SK-N-SH (cell line): ENCODE measurements around the gene COG8. TPM values are rescaled to one million over a fixed set of nuclear protein-coding genes. Genes with fewer than 3 reads are reported as not detected.

Experiments
- CTCF ChIA-PET: fragments of 300-600, 350-600 bp; formaldehyde crosslinking; extraction: SDS; loops from one replicate; lab custom pipeline; 2021; lab: Yijun Ruan, JAX
- POLR2A ChIA-PET: fragments of 350-600 bp; sonication (Branson Sonifier 250); formaldehyde crosslinking; extraction: SDS; loops from one replicate; lab custom pipeline; 2020; ENCODE audit warnings: antibody characterized with exemption, inconsistent platforms; lab: Yijun Ruan, JAX
- DNase-seq: peaks from one replicate; pipeline ENCODE4 v3.0.0; 2012
- H2AFZ ChIP-seq: fragments of 200-600 bp; sonication (generic); 2 replicates; pipeline ENCODE4 v1.8.1; 2016; ENCODE audit warnings: antibody characterized with exemption, mild to moderate bottlenecking, low read depth
- H3F3A ChIP-seq: fragments of 200-600 bp; sonication (generic); replicated peaks from 2 replicates; pipeline ENCODE3; 2016; ENCODE audit warnings: antibody characterized with exemption, mild to moderate bottlenecking; ENCODE audit not compliant: insufficient read depth
- H3K27ac ChIP-seq, 2 experiments: fragments of 200-500 bp in 1 of 2; fragments of 200-600 bp in 1 of 2; sonication (Bioruptor generic) in 1 of 2; sonication (generic), shearing (Covaris generic) in 1 of 2; 2 replicates each; pipeline versions ENCODE4 v1.5.1 to v1.6.1; 2014 to 2016; ENCODE audit warnings: low read depth in 2 of 2, inconsistent platforms in 1 of 2, low read length in 1 of 2, mild to moderate bottlenecking in 1 of 2, mixed read lengths in 1 of 2
- H3K27me3 ChIP-seq: fragments of 200-600 bp; sonication (generic), shearing (Covaris generic); 2 replicates; pipeline ENCODE4 v1.6.1; 2016; ENCODE audit warnings: mixed run types; ENCODE audit not compliant: insufficient read depth
- H3K36me3 ChIP-seq, 2 experiments: fragments of 200-500 bp in 1 of 2; fragments of 200-600 bp in 1 of 2; sonication (Bioruptor generic) in 1 of 2; sonication (generic) in 1 of 2; replicated peaks in 1 of 2; 2 replicates each; pipeline versions ENCODE3 to v1.5.1; 2014 to 2016; ENCODE audit warnings: low read length in 1 of 2, mild to moderate bottlenecking in 1 of 2; ENCODE audit not compliant: insufficient read depth in 2 of 2, control insufficient read depth in 1 of 2
- H3K4me1 ChIP-seq, 2 experiments: fragments of 200-500 bp in 1 of 2; fragments of 200-600 bp in 1 of 2; sonication (Bioruptor generic) in 1 of 2; sonication (generic), shearing (Covaris generic) in 1 of 2; 2 replicates each; pipeline versions ENCODE4 v1.5.1 to v1.6.1; 2014 to 2016; ENCODE audit warnings: low read depth in 1 of 2, low read length in 1 of 2, mixed run types in 1 of 2; ENCODE audit not compliant: insufficient read depth in 2 of 2, control insufficient read depth in 1 of 2
- H3K4me2 ChIP-seq: fragments of 200-600 bp; sonication (generic), shearing (Covaris generic); 2 replicates; pipeline ENCODE4 v1.6.1; 2017; ENCODE audit warnings: mixed run types
- H3K4me3 ChIP-seq, 2 experiments: fragments of 200-500 bp in 1 of 2; fragments of 200-600 bp in 1 of 2; sonication (Bioruptor generic) in 1 of 2; sonication (generic), shearing (Covaris generic) in 1 of 2; 2 replicates each; pipeline versions ENCODE4 v1.5.1 to v1.8.1; 2014 to 2016; ENCODE audit warnings: low read depth in 2 of 2, inconsistent platforms in 1 of 2, low read length in 1 of 2, mild to moderate bottlenecking in 1 of 2, mixed read lengths in 1 of 2, moderate library complexity in 1 of 2
- H3K79me2 ChIP-seq: fragments of 200-600 bp; sonication (generic); 2 replicates; pipeline ENCODE4 v1.8.1; 2017; ENCODE audit warnings: mild to moderate bottlenecking; ENCODE audit not compliant: insufficient read depth
- H3K9ac ChIP-seq: fragments of 200-600 bp; sonication (generic); 2 replicates; pipeline ENCODE4 v1.6.1; 2017; ENCODE audit warnings: mixed run types
- H3K9me2 ChIP-seq: fragments of 200-600 bp; sonication (generic); 2 replicates; pipeline ENCODE4 v1.6.1; 2017; ENCODE audit warnings: mixed run types
- H3K9me3 ChIP-seq: fragments of 200-600 bp; sonication (generic); 2 replicates; pipeline ENCODE4 v1.6.1; 2017; ENCODE audit warnings: mixed run types, mild to moderate bottlenecking, moderate library complexity
- H4K20me1 ChIP-seq: fragments of 200-600 bp; sonication (generic); 2 replicates; pipeline ENCODE4 v1.6.1; 2017; ENCODE audit warnings: mild to moderate bottlenecking, mixed run types; ENCODE audit not compliant: insufficient read depth
- CHD2 ChIP-seq: fragments of 150-350 bp; IDR thresholded peaks from 2 replicates; pipeline ENCODE4 v1.6.1; 2018; ENCODE audit warnings: low read length; ENCODE audit not compliant: partially characterized antibody
- FOSL2 ChIP-seq: IDR thresholded peaks from 2 replicates; pipeline ENCODE4 v1.4.0; 2012; ENCODE audit warnings: low read depth, mild to moderate bottlenecking, moderate library complexity, borderline replicate concordance
- FOXM1 ChIP-seq: IDR thresholded peaks from 2 replicates; pipeline ENCODE4 v1.4.0; 2012; ENCODE audit warnings: low read depth, mild to moderate bottlenecking
- GATA2 ChIP-seq: sonication (generic); formaldehyde crosslinking; IDR thresholded peaks from 2 replicates; pipeline ENCODE4 v1.5.0; 2020; ENCODE audit warnings: mild to moderate bottlenecking, missing genetic modification reagents
- IRF3 ChIP-seq: fragments of 150-350 bp; IDR thresholded peaks from 2 replicates; pipeline ENCODE4 v1.6.1; 2016; ENCODE audit warnings: mild to moderate bottlenecking, low read depth, low read length
- JUND ChIP-seq: IDR thresholded peaks from 2 replicates; pipeline ENCODE4 v1.4.0; 2012
- MEF2A ChIP-seq: IDR thresholded peaks from 2 replicates; pipeline ENCODE4 v1.4.0; 2012; ENCODE audit warnings: low read depth, borderline replicate concordance
- NFIC ChIP-seq: IDR thresholded peaks from 2 replicates; pipeline ENCODE4 v1.4.0; 2012; ENCODE audit warnings: borderline replicate concordance
- NRF1 ChIP-seq: IDR thresholded peaks from 2 replicates; pipeline ENCODE4 v1.6.1; 2012; ENCODE audit warnings: low read depth, mild to moderate bottlenecking, low read length
- PBX3 ChIP-seq: IDR thresholded peaks from 2 replicates; pipeline ENCODE4; 2012
- POLR2AphosphoS5 ChIP-seq: IDR thresholded peaks from 2 replicates; pipeline ENCODE4 v1.6.1; 2012; ENCODE audit warnings: low read depth, low read length
- RAD21 ChIP-seq: IDR thresholded peaks from 2 replicates; pipeline ENCODE4 v1.6.1; 2012; ENCODE audit warnings: mild to moderate bottlenecking, low read length
- RXRA ChIP-seq: IDR thresholded peaks from 2 replicates; pipeline ENCODE4 v1.4.0; 2012; ENCODE audit warnings: low read depth, mild to moderate bottlenecking, borderline replicate concordance
- SIN3A ChIP-seq: IDR thresholded peaks from 2 replicates; pipeline ENCODE4 v1.6.1; 2012; ENCODE audit warnings: low read depth, mild to moderate bottlenecking, low read length, moderate library complexity, borderline replicate concordance
- TCF12 ChIP-seq: IDR thresholded peaks from 2 replicates; pipeline ENCODE4 v1.4.0; 2012
- TEAD4 ChIP-seq: IDR thresholded peaks from 2 replicates; pipeline ENCODE4 v1.4.0; 2012; ENCODE audit warnings: mild to moderate bottlenecking, borderline replicate concordance; ENCODE audit not compliant: insufficient read depth
- USF1 ChIP-seq: IDR thresholded peaks from 2 replicates; pipeline ENCODE4 v1.4.0; 2012; ENCODE audit warnings: low read depth, borderline replicate concordance
- USF2 ChIP-seq: fragments of 150-350 bp; IDR thresholded peaks from 2 replicates; pipeline ENCODE4 v1.6.1; 2017; ENCODE audit warnings: antibody characterized with exemption, low read length, low read depth, borderline replicate concordance
- YY1 ChIP-seq: IDR thresholded peaks from 2 replicates; pipeline ENCODE4 v1.4.0; 2012; ENCODE audit warnings: low read depth, mild to moderate bottlenecking
- ZBTB33 ChIP-seq: IDR thresholded peaks from 2 replicates; pipeline ENCODE4 v1.4.0; 2012; ENCODE audit warnings: low read depth, borderline replicate concordance
- WGBS: methylation state at CpG from one replicate; pipeline ENCODE4 v1.1.6; 2017; ENCODE audit warnings: low lambda C conversion rate; 5-methylcytosine and 5-hydroxymethylcytosine counted together
- polyA plus RNA-seq, 3 experiments: library from polyadenylated mRNA; depleted of rRNA; stranded (reverse); fragments of >200 nt; gene quantifications; 2 replicates each; pipeline ENCODE4 v1.2.3, GENCODE V29; 2012

Gene COG8
- polyA plus RNA-seq, 1 of the 3 experiments (the other 2 are of a cell fraction), result 30.2 TPM

- DNase-seq, result no peak
- Histone ChIP-seq H4K20me1 (peaks cover 71% of the 10 kb centered on the region), H3K9ac (no peak overlapping the region)
These were observed 13.6 kb downstream of the COG8 start for GRCh38 chr16:69325784-69326171.

GRCh38 chr16:69324585-69325253 is 14.6 kb downstream of the COG8 start:
- Histone ChIP-seq H3K27ac (peak overlapping the region in 1 of 2 experiments; percentile 40; a peak in 1 of 4 replicates), H3F3A (peaks cover 19% of the 10 kb centered on the region), H3K4me3 (no peak overlapping the region), H3K79me2 (peaks cover 87% of the 10 kb centered on the region), H3K4me2 (no peak overlapping the region), H3K36me3 (peaks cover 59 to 71% of the 10 kb centered on the region in 2 experiments), H3K4me1 (peaks cover 11 to 38% of the 10 kb centered on the region in 2 experiments), H3K9me2 (no peaks in the 10 kb centered on the region), H2AFZ (no peak overlapping the region), H3K9ac (no peak overlapping the region), H4K20me1 (peaks cover 71% of the 10 kb centered on the region), H3K9me3 (no peaks in the 10 kb centered on the region), H3K27me3 (no peaks in the 10 kb centered on the region)
- POLR2A ChIA-PET, result interaction anchor here (1.4 kb wide), 1 partner anchor 13 kb away, joined by 7 read pairs; no protein-coding TSS in a partner anchor
- no peak for DNase-seq
- CTCF ChIA-PET, result interaction anchor here (0.6 to 1.0 kb wide), 3 partner anchors 15 to 477 kb away, joined by 3 read pairs; partner anchors contain the start of gene NIP7
- WGBS, result 69% methylated on average over 10 of the region's 10 CpGs
- TF ChIP-seq CHD2 (no peak), POLR2AphosphoS5 (no peak), SIN3A (no peak), TCF12 (no peak), FOXM1 (no peak), NFIC (no peak), YY1 (no peak), ZBTB33 (no peak), USF1 (no peak), FOSL2 (no peak), TEAD4 (no peak), NRF1 (no peak), RAD21 (no peak), USF2 (no peak), RXRA (no peak), IRF3 (no peak)

More at GRCh38 chr16:69325784-69326171, 13.6 kb downstream of the COG8 start:
- no peak for TF ChIP-seq FOSL2
- no peak for TF ChIP-seq JUND
- TF ChIP-seq MEF2A, result no peak
- TF ChIP-seq PBX3, result no peak
- no peak for TF ChIP-seq YY1
- TF ChIP-seq GATA2 (CRISPR knock-in tag), result no peak
- TF ChIP-seq RXRA, result no peak
- no peak for TF ChIP-seq FOXM1
- TF ChIP-seq, all 33 proteins: peak for 0
- H3K9me2 ChIP-seq, result no peaks in the 10 kb centered on the region
- peaks cover 50 to 61% of the 10 kb centered on the region in 2 experiments for H3K36me3 ChIP-seq
- ChIA-PET CTCF (interaction anchor here (1.2 to 2.5 kb wide), 2 partner anchors 13 to 175 kb away, joined by 3 to 9 read pairs; no protein-coding TSS in a partner anchor), POLR2A (interaction anchor here (0.9 kb wide), 1 partner anchor 8 kb away, joined by 3 read pairs; no protein-coding TSS in a partner anchor)
- no peak overlapping the region for H3K4me3 ChIP-seq
- peaks cover 89% of the 10 kb centered on the region for H3K79me2 ChIP-seq
- no peaks in the 10 kb centered on the region for H3K9me3 ChIP-seq
- H3K27ac ChIP-seq, result no peak overlapping the region
- 100% methylated on average over 3 of the region's 6 CpGs for WGBS
- H2AFZ ChIP-seq, result no peak overlapping the region
- H3K27me3 ChIP-seq, result no peaks in the 10 kb centered on the region
- H3F3A ChIP-seq, result peaks cover 19% of the 10 kb centered on the region
- H3K4me2 ChIP-seq, result no peak overlapping the region; the same call in 1 of the 2 replicates
- H3K4me1 ChIP-seq, result peaks cover 11 to 39% of the 10 kb centered on the region in 2 experiments
